Left ventricle myocardium inferior (tissue), 1 donor: ENCODE data around the gene AUTS2. TPM values are rescaled to one million over a fixed set of nuclear protein-coding genes. Genes with fewer than 3 reads are reported as not detected.

ENCODE experiments used
- DNase-seq: peaks from one replicate; pipeline ENCODE4 v3.0.0-alpha.2; 2020
- H3K27ac ChIP-seq: fragments of 200-600 bp; replicated peaks from 2 replicates; pipeline ENCODE4 v1.8.0; 2021
- H3K27me3 ChIP-seq: fragments of 200-600 bp; 2 replicates; pipeline ENCODE4 v1.8.0; 2021; ENCODE audit warnings: low read depth
- H3K36me3 ChIP-seq: fragments of 200-600 bp; 2 replicates; pipeline ENCODE4 v1.8.0; 2021
- H3K4me1 ChIP-seq: fragments of 200-600 bp; 2 replicates; pipeline ENCODE4 v1.8.0; 2021
- H3K4me3 ChIP-seq: fragments of 200-600 bp; 2 replicates; pipeline ENCODE4 v1.8.0; 2021; ENCODE audit warnings: mild to moderate bottlenecking, moderate library complexity
- H3K9me3 ChIP-seq: fragments of 200-600 bp; replicated peaks from 2 replicates; pipeline ENCODE4 v1.8.0; 2021
- CTCF ChIP-seq: fragments of 200-600 bp; IDR thresholded peaks from 2 replicates; pipeline ENCODE4 v1.8.0; 2021; ENCODE audit warnings: antibody characterized with exemption, mild to moderate bottlenecking, borderline replicate concordance
- intact Hi-C: fragments of 100-400 bp; cut with micrococcal nuclease; formaldehyde crosslinking; loops from one replicate; pipeline ENCODE4 v1.11.0; 2022
- total RNA-seq: library from RNA; stranded (reverse); fragmentation: NEBNext Ultra II Directional; extraction: Animal tissue kit (Norgen Biotek cat#: 25700); gene quantifications from one replicate; pipeline ENCODE4 v1.2.1, GENCODE V29; 2021
- donor health status: DM: no; HTN: yes; CAD: no; lungs with severe emphysema.

The AUTS2 gene
- total RNA-seq, 1 donor from 2014 or later: 10.5 TPM

- no peaks in the 10 kb centered on the region for H3K4me1 ChIP-seq
- DNase-seq: no peak
- no peak overlapping the region for H3K4me3 ChIP-seq
- no peak for TF ChIP-seq CTCF
- no peaks in the 10 kb centered on the region for H3K9me3 ChIP-seq
- no peak overlapping the region for H3K27ac ChIP-seq
- no peaks in the 10 kb centered on the region for H3K27me3 ChIP-seq
- intact Hi-C loops: no loop called here
- no peaks in the 10 kb centered on the region for H3K36me3 ChIP-seq
Measured at GRCh38 chr7:70313687-70314086, 715.4 kb downstream of the AUTS2 start.

GRCh38 chr7:70314221-70314620, 715.9 kb downstream of the AUTS2 start:
- no peak for DNase-seq
- H3K27me3 ChIP-seq: no peaks in the 10 kb centered on the region
- H3K9me3 ChIP-seq: no peaks in the 10 kb centered on the region
- TF ChIP-seq CTCF: no peak
- H3K4me3 ChIP-seq: no peak overlapping the region
- no peaks in the 10 kb centered on the region for H3K4me1 ChIP-seq
- no peaks in the 10 kb centered on the region for H3K36me3 ChIP-seq
- H3K27ac ChIP-seq: no peak overlapping the region
- intact Hi-C loops: no loop called here

GRCh38 chr7:70316745-70317144, 718.5 kb downstream of the AUTS2 start:
- H3K27me3 ChIP-seq: no peaks in the 10 kb centered on the region
- TF ChIP-seq CTCF: no peak
- no peaks in the 10 kb centered on the region for H3K4me1 ChIP-seq
- no peak overlapping the region for H3K27ac ChIP-seq
- no peaks in the 10 kb centered on the region for H3K9me3 ChIP-seq
- H3K4me3 ChIP-seq: no peak overlapping the region
- H3K36me3 ChIP-seq: no peaks in the 10 kb centered on the region
- intact Hi-C loops: no loop called here
- DNase-seq: no peak

- Histone ChIP-seq H3K36me3 (no peaks in the 10 kb centered on the region), H3K27me3 (no peaks in the 10 kb centered on the region), H3K4me1 (no peaks in the 10 kb centered on the region), H3K27ac (no peak overlapping the region), H3K4me3 (no peak overlapping the region), H3K9me3 (no peaks in the 10 kb centered on the region)
- no peak for DNase-seq
- intact Hi-C loops: no loop called here
- TF ChIP-seq CTCF: no peak
Measured at GRCh38 chr7:70317356-70317755, 719.1 kb downstream of the AUTS2 start.

GRCh38 chr7:70318511-70318910, 720.2 kb downstream of the AUTS2 start:
- Histone ChIP-seq H3K4me1 (peaks cover 7% of the 10 kb centered on the region), H3K4me3 (no peak overlapping the region), H3K9me3 (no peaks in the 10 kb centered on the region), H3K27me3 (no peaks in the 10 kb centered on the region), H3K27ac (no peak overlapping the region), H3K36me3 (no peaks in the 10 kb centered on the region)
- TF ChIP-seq CTCF: no peak
- intact Hi-C loops: no loop called here
- DNase-seq: no peak

- TF ChIP-seq CTCF: no peak
- Histone ChIP-seq H3K4me3 (no peak overlapping the region), H3K36me3 (no peaks in the 10 kb centered on the region), H3K9me3 (no peaks in the 10 kb centered on the region), H3K27me3 (no peaks in the 10 kb centered on the region), H3K27ac (no peak overlapping the region), H3K4me1 (peaks cover 7% of the 10 kb centered on the region)
- no peak for DNase-seq
- intact Hi-C loops: no loop called here
Measured at GRCh38 chr7:70319057-70319456, 720.8 kb downstream of the AUTS2 start.
